Lower lobe of right lung (tissue), 2 donors: ENCODE measurements around the gene HBE1. TPM values are rescaled to one million over a fixed set of nuclear protein-coding genes. Genes with fewer than 3 reads are reported as not detected.
A peak's percentile ranks its signal among the peaks of the same experiment; 100 is the strongest.
"Not testable (repeated sequence)": the region's sequence is repeated elsewhere in the genome, so short reads cannot be mapped to it uniquely, and the experiment has no call there.

ENCODE experiments used
- ATAC-seq, 2 donors: fragments of 200-7000 bp; cut with Tn5 transposase; one replicate each; pipeline ENCODE4 v1.9.1; 2020 to 2022; ENCODE audit warnings: mild to moderate bottlenecking in 2 of 2, moderate library complexity in 2 of 2
- DNase-seq: peaks from one replicate; pipeline ENCODE4 v3.0.0-alpha.2; 2020
- H3K27ac ChIP-seq: fragments of 200-600 bp; one replicate; pipeline ENCODE4 v1.8.0; 2022
- H3K27me3 ChIP-seq: fragments of 200-600 bp; one replicate; pipeline ENCODE4 v1.8.0; 2022; ENCODE audit warnings: low read depth
- H3K36me3 ChIP-seq: fragments of 200-600 bp; one replicate; pipeline ENCODE4 v1.8.0; 2022; ENCODE audit warnings: mild to moderate bottlenecking
- H3K4me1 ChIP-seq: fragments of 200-600 bp; one replicate; pipeline ENCODE4 v1.8.0; 2022
- H3K4me3 ChIP-seq: fragments of 200-600 bp; one replicate; pipeline ENCODE4 v1.8.0; 2022; ENCODE audit warnings: mild to moderate bottlenecking
- H3K9me3 ChIP-seq: fragments of 200-600 bp; one replicate; pipeline ENCODE4 v1.8.0; 2022
- CTCF ChIP-seq: fragments of 200-600 bp; IDR thresholded peaks from one replicate; pipeline ENCODE4 v1.8.0; 2022; ENCODE audit warnings: antibody characterized with exemption, mild to moderate bottlenecking
- intact Hi-C: fragments of 100-400 bp; cut with DNase I; formaldehyde crosslinking; loops from one replicate; pipeline ENCODE4 v1.11.0; 2022
- total RNA-seq: library from RNA; stranded (reverse); fragmentation: NEBNext Ultra II Directional; extraction: Animal tissue kit (Norgen Biotek cat#: 25700); gene quantifications from one replicate; pipeline ENCODE4 v1.2.1, GENCODE V29; 2021
- donor health status: DM: no; HTN: yes; CAD: no; lungs with severe emphysema.

HBE1 gene
- total RNA-seq, 1 donor from 2014 or later = not detected

GRCh38 chr11:5257296-5257695, 12.4 kb downstream of the HBE1 start:
- TF ChIP-seq CTCF = no peak
- H3K9me3 ChIP-seq = no peaks in the 10 kb centered on the region
- no peak overlapping the region for H3K4me3 ChIP-seq
- no peaks in the 10 kb centered on the region for H3K27me3 ChIP-seq
- no peak overlapping the region for H3K27ac ChIP-seq
- intact Hi-C loops = no loop called here
- H3K36me3 ChIP-seq = no peaks in the 10 kb centered on the region
- DNase-seq (no peak), ATAC-seq (no peak)
- H3K4me1 ChIP-seq = no peaks in the 10 kb centered on the region

GRCh38 chr11:5254646-5255413, 14.9 kb downstream of the HBE1 start, which contains the start of gene HBG2:
Gene HBG2, minus strand, starts transcription at chr11:5254781. Its CDS starts 53 bp downstream, at chr11:5254728.
- H3K27me3 ChIP-seq, intact Hi-C loops, H3K36me3 ChIP-seq, H3K4me1 ChIP-seq, DNase-seq, H3K27ac ChIP-seq, H3K4me3 ChIP-seq, H3K9me3 ChIP-seq: not testable (repeated sequence)
- peak in 1 of 2 donors; percentile 37 for ATAC-seq

GRCh38 chr11:5254023-5254422, 15.7 kb downstream of the HBE1 start:
- H3K36me3 ChIP-seq, H3K27ac ChIP-seq, H3K9me3 ChIP-seq, H3K4me1 ChIP-seq, DNase-seq, intact Hi-C loops, ATAC-seq, H3K4me3 ChIP-seq, H3K27me3 ChIP-seq: not testable (repeated sequence)

- DNase-seq, H3K4me1 ChIP-seq, H3K36me3 ChIP-seq, intact Hi-C loops, H3K4me3 ChIP-seq, ATAC-seq, H3K9me3 ChIP-seq, H3K27ac ChIP-seq, H3K27me3 ChIP-seq: not testable (repeated sequence)
Measured at GRCh38 chr11:5253440-5253839, 16.3 kb downstream of the HBE1 start.

GRCh38 chr11:5252919-5253265, 16.9 kb downstream of the HBE1 start:
- H3K27me3 ChIP-seq = no peaks in the 10 kb centered on the region
- no peak for TF ChIP-seq CTCF
- no peak overlapping the region for H3K27ac ChIP-seq
- H3K4me1 ChIP-seq = no peaks in the 10 kb centered on the region
- ATAC-seq (no peak), DNase-seq (no peak)
- intact Hi-C loops = no loop called here
- no peaks in the 10 kb centered on the region for H3K36me3 ChIP-seq
- no peaks in the 10 kb centered on the region for H3K9me3 ChIP-seq
- no peak overlapping the region for H3K4me3 ChIP-seq

- ATAC-seq = no peak
- no peak for TF ChIP-seq CTCF
Measured at GRCh38 chr11:5252192-5252918, 17.4 kb downstream of the HBE1 start.

GRCh38 chr11:5251746-5252145, 18.0 kb downstream of the HBE1 start:
- TF ChIP-seq CTCF = no peak
- no peak overlapping the region for H3K4me3 ChIP-seq
- no peaks in the 10 kb centered on the region for H3K36me3 ChIP-seq
- ATAC-seq = no peak
- no peaks in the 10 kb centered on the region for H3K27me3 ChIP-seq
- H3K9me3 ChIP-seq = no peaks in the 10 kb centered on the region
- no peak for DNase-seq
- H3K27ac ChIP-seq = no peak overlapping the region
- no peaks in the 10 kb centered on the region for H3K4me1 ChIP-seq
- intact Hi-C loops = no loop called here

More at GRCh38 chr11:5252192-5252918, 17.4 kb downstream of the HBE1 start:
- no peak for DNase-seq
- no peaks in the 10 kb centered on the region for H3K4me1 ChIP-seq
- H3K27me3 ChIP-seq = no peaks in the 10 kb centered on the region
- no peaks in the 10 kb centered on the region for H3K9me3 ChIP-seq
- no peak overlapping the region for H3K4me3 ChIP-seq
- H3K27ac ChIP-seq = no peak overlapping the region
- H3K36me3 ChIP-seq = no peaks in the 10 kb centered on the region
- intact Hi-C loops = no loop called here
